LNCAP (cell line): ENCODE data around the gene C9orf78.

Experiments
- TF ChIP-seq, protein P1 (sequence below): fragments of 450-650 bp; IDR thresholded peaks from 2 replicates; pipeline ENCODE4 v1.5.1; 2017; ENCODE audit warnings: mild to moderate bottlenecking

Gene C9orf78

DNA sequence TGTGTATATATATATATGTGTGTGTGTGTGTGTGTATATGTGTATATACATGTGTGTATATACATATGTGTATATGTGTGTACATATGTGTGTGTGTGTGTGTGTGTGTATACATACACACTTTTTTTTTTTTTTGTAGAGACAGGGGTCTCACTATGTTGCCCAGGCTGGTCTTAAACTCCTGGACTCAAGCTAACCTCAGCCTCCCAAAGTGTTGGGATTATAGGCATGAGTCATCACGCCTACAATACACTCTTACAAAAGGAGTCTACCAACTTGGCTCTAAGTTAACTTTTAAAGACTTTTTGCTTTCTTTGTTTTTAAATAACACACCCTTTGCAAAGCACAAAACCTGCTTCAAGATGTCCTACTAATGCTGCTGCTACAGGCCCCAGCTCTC, 2.1 kb downstream of the C9orf78 start:
- TF ChIP-seq, protein P1, sequence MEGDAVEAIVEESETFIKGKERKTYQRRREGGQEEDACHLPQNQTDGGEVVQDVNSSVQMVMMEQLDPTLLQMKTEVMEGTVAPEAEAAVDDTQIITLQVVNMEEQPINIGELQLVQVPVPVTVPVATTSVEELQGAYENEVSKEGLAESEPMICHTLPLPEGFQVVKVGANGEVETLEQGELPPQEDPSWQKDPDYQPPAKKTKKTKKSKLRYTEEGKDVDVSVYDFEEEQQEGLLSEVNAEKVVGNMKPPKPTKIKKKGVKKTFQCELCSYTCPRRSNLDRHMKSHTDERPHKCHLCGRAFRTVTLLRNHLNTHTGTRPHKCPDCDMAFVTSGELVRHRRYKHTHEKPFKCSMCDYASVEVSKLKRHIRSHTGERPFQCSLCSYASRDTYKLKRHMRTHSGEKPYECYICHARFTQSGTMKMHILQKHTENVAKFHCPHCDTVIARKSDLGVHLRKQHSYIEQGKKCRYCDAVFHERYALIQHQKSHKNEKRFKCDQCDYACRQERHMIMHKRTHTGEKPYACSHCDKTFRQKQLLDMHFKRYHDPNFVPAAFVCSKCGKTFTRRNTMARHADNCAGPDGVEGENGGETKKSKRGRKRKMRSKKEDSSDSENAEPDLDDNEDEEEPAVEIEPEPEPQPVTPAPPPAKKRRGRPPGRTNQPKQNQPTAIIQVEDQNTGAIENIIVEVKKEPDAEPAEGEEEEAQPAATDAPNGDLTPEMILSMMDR, result no peak

- TF ChIP-seq, protein P1, result no peak
Measured at GRCh38 chr9:129828969-129829368, 6.1 kb downstream of the C9orf78 start.

DNA sequence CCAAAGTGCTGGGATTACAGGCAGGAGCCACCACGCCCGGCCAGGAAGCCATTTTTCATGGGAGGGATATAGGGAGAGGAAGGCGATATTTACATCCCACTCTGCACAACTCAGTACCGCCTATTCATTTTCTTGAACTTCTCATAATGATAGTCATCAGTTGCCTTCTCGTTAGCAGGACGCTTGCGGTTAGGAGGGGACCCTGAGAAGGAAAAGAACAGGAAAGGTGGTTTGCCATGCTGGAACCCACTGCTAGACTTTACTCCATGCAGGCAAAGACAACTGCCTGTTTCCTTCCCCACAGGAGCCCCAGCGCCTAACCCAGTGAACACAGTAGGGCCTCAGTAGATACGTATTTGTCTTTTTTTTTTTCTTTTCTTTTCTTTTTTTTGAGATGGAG, 7.0 kb downstream of the C9orf78 start:
- TF ChIP-seq, protein P1, result no peak

DNA sequence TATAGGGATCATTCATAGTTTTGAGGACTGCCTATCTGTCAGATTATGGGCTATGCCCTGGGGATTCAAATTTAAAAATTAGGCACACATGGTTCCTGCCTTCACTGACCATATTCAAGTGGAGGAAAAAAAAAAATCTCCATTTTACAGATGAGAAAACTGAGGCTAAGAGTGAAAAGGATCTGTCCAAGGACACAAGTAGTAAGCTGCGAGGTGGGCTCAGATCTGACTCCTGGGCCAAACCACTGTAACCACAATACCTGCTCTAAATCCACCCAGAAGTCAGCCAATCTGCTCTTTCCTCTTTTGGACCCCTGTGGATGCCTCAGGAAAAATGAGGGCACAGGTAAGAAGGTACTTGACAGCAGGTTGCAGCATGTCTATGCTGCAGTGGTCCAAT, 8.3 kb downstream of the C9orf78 start:
- TF ChIP-seq, protein P1, result no peak

GRCh38 chr9:129826344-129826743, 8.7 kb downstream of the C9orf78 start:
- TF ChIP-seq, protein P1, result no peak

GRCh38 chr9:129823935-129824601, 11.0 kb downstream of the C9orf78 start, which contains the start of gene TOR1A:
TOR1A (minus strand) TSS chr9:129824136; CDS start chr9:129824085, 51 bp downstream.
- TF ChIP-seq, protein P1, result no peak

GRCh38 chr9:129823542-129823934, 11.5 kb downstream of the C9orf78 start:
- TF ChIP-seq, protein P1, result no peak
